ENCODE measurements around the gene SCAP. TPM values are rescaled to one million over a fixed set of nuclear protein-coding genes. Genes with fewer than 3 reads are reported as not detected.

Gene SCAP
- total RNA-seq, 1 experiment from 2014 or later, result 67.6 TPM

DNA sequence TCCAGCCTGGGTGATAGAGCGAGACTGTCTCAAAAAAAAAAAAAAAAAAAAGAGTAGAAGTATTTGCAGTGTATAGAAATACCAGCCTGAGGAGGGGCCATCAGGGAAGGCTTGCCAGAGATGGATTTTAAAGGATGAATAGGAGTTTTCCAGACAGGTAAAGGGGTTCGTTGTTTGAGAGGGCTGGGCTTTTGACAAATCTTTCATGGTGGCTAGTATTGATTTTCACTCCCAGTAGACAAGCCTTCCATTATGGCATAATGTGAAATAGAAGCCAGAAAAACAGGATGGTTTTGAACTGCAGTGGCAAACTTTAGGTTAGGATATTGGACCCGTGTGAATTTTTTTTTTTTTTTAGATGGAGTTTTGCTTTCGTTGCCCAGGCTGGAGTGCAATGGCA lies 91.3 kb downstream of the SCAP start:
- H4K20me1 ChIP-seq (ENCODE audit: insufficient read depth), result no peaks in the 10 kb centered on the region
- H3K27ac ChIP-seq (ENCODE audit: low read depth, low read length), result no peak overlapping the region
- ATAC-seq (no peak), DNase-seq (ENCODE audit: low read depth, low spot score) (no peak)
- intact Hi-C loops (cut with micrococcal nuclease), result no loop called here
- ChIA-PET RAD21 (ENCODE audit: low non-redundant PET in 1 of 2, low total read pairs in 2 of 2, uncharacterized antibody in 2 of 2, unreplicated experiment in 2 of 2) (no interaction called here), POLR2A (no interaction called here), CTCF (no interaction called here)
- H3K9me2 ChIP-seq (ENCODE audit: insufficient read depth), result no peaks in the 10 kb centered on the region
- H3K36me3 ChIP-seq (ENCODE audit: control insufficient read depth in 1 of 2, insufficient read depth in 2 of 2, low read length in 2 of 2), result no peaks in the 10 kb centered on the region; a peak in 1 of 4 replicates
- peaks cover 5 to 17% of the 10 kb centered on the region in 2 experiments for H3K4me1 ChIP-seq (ENCODE audit: control insufficient read depth in 1 of 2, insufficient read depth in 2 of 2, low read length in 2 of 2)
- no peak overlapping the region for H3K9ac ChIP-seq (ENCODE audit: low read length)
- TF ChIP-seq FOSL1 (IDR thresholded peaks at IDR 0.05; ENCODE audit: low read depth), result no peak
- TF ChIP-seq CTCF (IDR thresholded peaks at IDR 0.05 in 2 of 3, conservative IDR thresholded peaks at IDR 0.05 in 1 of 3; ENCODE audit: borderline replicate concordance in 1 of 3, insufficient read depth in 1 of 3, low read depth in 2 of 3, low read length in 2 of 3), result no peak
- no peak for TF ChIP-seq ELF1 (IDR thresholded peaks at IDR 0.05; ENCODE audit: borderline replicate concordance, low read depth)
- no peak for TF ChIP-seq ZBTB33 (IDR thresholded peaks at IDR 0.05; ENCODE audit: extremely low read depth, insufficient replicate concordance, low read length)
- H3K4me2 ChIP-seq (ENCODE audit: low read length), result no peak overlapping the region
- H3K9me3 ChIP-seq (ENCODE audit: control insufficient read depth in 1 of 2, insufficient read depth in 1 of 2, low read depth in 1 of 2, low read length in 2 of 2), result no peaks in the 10 kb centered on the region
- no peaks in the 10 kb centered on the region for H3K27me3 ChIP-seq (ENCODE audit: insufficient read depth, low read length)
- H3K4me3 ChIP-seq (replicated peaks in 1 of 2; ENCODE audit: low read depth in 1 of 2, low read length in 2 of 2), result no peak overlapping the region
- no peak overlapping the region for H2AFZ ChIP-seq (ENCODE audit: low read depth, low read length, poor library complexity, severe bottlenecking)
- no TSS peak for BruUV-seq (replicated peaks)
- peaks cover 90% of the 10 kb centered on the region for H3K79me2 ChIP-seq (ENCODE audit: insufficient read depth, low read length)

Data from HCT116 (cell line).